H1 (cell line): ENCODE results near the gene LILRB2. TPM values are rescaled to one million over a fixed set of nuclear protein-coding genes. Genes with fewer than 3 reads are reported as not detected.

ENCODE experiments used
- CTCF ChIA-PET: fragments of 300-600 bp; sonication (Branson Sonifier 250); formaldehyde crosslinking; loops from one replicate; lab custom pipeline; 2021; ENCODE audit not compliant: partially characterized antibody; lab: Charles Lee
- POLR2A ChIA-PET: fragments of 300-600 bp; sonication (Branson Sonifier 250); formaldehyde crosslinking; loops from one replicate; lab custom pipeline; 2021; ENCODE audit warnings: inconsistent platforms; ENCODE audit not compliant: partially characterized antibody; lab: Charles Lee
- DNase-seq, 2 experiments: peaks; one replicate each; pipeline versions ENCODE4 v3.0.0 to v3.0.0-alpha.2; 2010 to 2022; ENCODE audit warnings: low spot score in 2 of 2, low read depth in 1 of 2, mixed read lengths in 1 of 2
- FAIRE-seq: peaks from 2 replicates; lab custom pipeline; 2011; peaks lifted over from hg19 to GRCh38; lab: Jason Lieb, UNC
- H2AFZ ChIP-seq: 2 replicates; pipeline ENCODE4 v1.8.1; 2012; ENCODE audit warnings: low read length, inconsistent platforms
- H2AK5ac ChIP-seq: 2 replicates; pipeline ENCODE4 v1.6.1; 2013; ENCODE audit warnings: low read depth, low read length
- H2BK120ac ChIP-seq: replicated peaks from 2 replicates; pipeline ENCODE3; 2013; ENCODE audit warnings: low read depth, low read length, inconsistent platforms
- H2BK12ac ChIP-seq: 2 replicates; pipeline ENCODE4 v1.6.1; 2013; ENCODE audit warnings: low read depth, low read length
- H2BK15ac ChIP-seq: 2 replicates; pipeline ENCODE4 v1.6.1; 2013; ENCODE audit warnings: low read length
- H2BK20ac ChIP-seq: 2 replicates; pipeline ENCODE4 v1.6.1; 2013; ENCODE audit warnings: low read length
- H2BK5ac ChIP-seq: 2 replicates; pipeline ENCODE4 v1.6.1; 2013; ENCODE audit warnings: low read depth, low read length
- H3K14ac ChIP-seq: 2 replicates; pipeline ENCODE4 v1.6.1; 2013; ENCODE audit warnings: inconsistent platforms; ENCODE audit not compliant: insufficient read length
- H3K18ac ChIP-seq: 2 replicates; pipeline ENCODE4 v1.6.1; 2013; ENCODE audit warnings: low read length; ENCODE audit errors: extremely low read depth
- H3K23ac ChIP-seq: 2 replicates; pipeline ENCODE4 v1.6.1; 2013; ENCODE audit warnings: inconsistent platforms; ENCODE audit not compliant: insufficient read length
- H3K23me2 ChIP-seq: 2 replicates; pipeline ENCODE4 v1.6.1; 2013; ENCODE audit warnings: low read depth, low read length
- H3K27ac ChIP-seq: 2 replicates; pipeline ENCODE4 v1.6.1; 2011; ENCODE audit warnings: low read depth, low read length, inconsistent platforms
- H3K27me3 ChIP-seq, 4 experiments: replicated peaks in 1 of 4; 1 replicate in 1 of 4; 2 replicates in 3 of 4; pipeline versions ENCODE4 v1.6.1 to v1.8.1; 2011 to 2013; ENCODE audit warnings: low read length in 3 of 4, mild to moderate bottlenecking in 3 of 4, inconsistent platforms in 2 of 4, mixed read lengths in 2 of 4, moderate library complexity in 1 of 4; ENCODE audit not compliant: control insufficient read depth in 3 of 4, insufficient read depth in 3 of 4; ENCODE audit errors: extremely low read depth in 1 of 4
- H3K36me3 ChIP-seq, 4 experiments: 2 replicates each; pipeline versions ENCODE4 v1.6.1 to v1.8.1; 2011 to 2013; ENCODE audit warnings: mild to moderate bottlenecking in 4 of 4, low read length in 3 of 4, moderate library complexity in 2 of 4, control low read depth in 1 of 4, inconsistent platforms in 1 of 4; ENCODE audit not compliant: insufficient read depth in 4 of 4, control insufficient read depth in 2 of 4
- H3K4ac ChIP-seq: replicated peaks from 2 replicates; pipeline ENCODE3; 2013; ENCODE audit warnings: low read length, low read depth, mixed read lengths, inconsistent platforms; ENCODE audit not compliant: insufficient read length
- H3K4me1 ChIP-seq, 4 experiments: replicated peaks in 1 of 4; 1 replicate in 1 of 4; 2 replicates in 3 of 4; pipeline versions ENCODE4 v1.6.1 to v1.8.1; 2011 to 2013; ENCODE audit warnings: low read length in 3 of 4, inconsistent platforms in 2 of 4, mixed read lengths in 1 of 4; ENCODE audit not compliant: insufficient read depth in 4 of 4, control insufficient read depth in 3 of 4
- H3K4me2 ChIP-seq, 2 experiments: 2 replicates each; pipeline versions ENCODE4 v1.6.1 to v1.8.1; 2011 to 2013; ENCODE audit warnings: low read depth in 2 of 2, low read length in 2 of 2, control low read depth in 1 of 2, inconsistent platforms in 1 of 2, mild to moderate bottlenecking in 1 of 2; ENCODE audit not compliant: insufficient read depth in 1 of 2
- H3K4me3 ChIP-seq, 4 experiments: fragments of 200-600, 300-600 bp in 1 of 4; sonication (generic), shearing (Covaris generic), sonication (Bioruptor Twin) in 1 of 4; 2 replicates each; pipeline versions ENCODE4 v1.5.1 to v1.8.1; 2011 to 2016; ENCODE audit warnings: low read length in 4 of 4, low read depth in 3 of 4, control low read depth in 2 of 4, inconsistent platforms in 2 of 4, mild to moderate bottlenecking in 2 of 4, mixed read lengths in 1 of 4, moderate library complexity in 1 of 4; ENCODE audit not compliant: insufficient read depth in 2 of 4; ENCODE audit errors: extremely low read depth in 1 of 4
- H3K56ac ChIP-seq: replicated peaks from 2 replicates; pipeline ENCODE3; 2013; ENCODE audit warnings: low read depth, mild to moderate bottlenecking, mixed read lengths, low read length, inconsistent platforms; ENCODE audit not compliant: insufficient read length
- H3K79me1 ChIP-seq: 2 replicates; pipeline ENCODE4 v1.6.1; 2013; ENCODE audit warnings: low read depth, low read length, control low read depth
- H3K79me2 ChIP-seq, 2 experiments: 2 replicates each; pipeline versions ENCODE4 v1.6.1 to v1.8.1; 2012 to 2013; ENCODE audit warnings: low read length in 2 of 2, mild to moderate bottlenecking in 2 of 2, inconsistent platforms in 1 of 2; ENCODE audit not compliant: insufficient read depth in 2 of 2, control insufficient read depth in 1 of 2
- H3K9ac ChIP-seq, 4 experiments: replicated peaks in 1 of 4; 1 replicate in 1 of 4; 2 replicates in 3 of 4; pipeline versions ENCODE4 v1.6.1 to v1.8.1; 2011 to 2013; ENCODE audit warnings: low read depth in 3 of 4, low read length in 3 of 4, control low read depth in 2 of 4, mild to moderate bottlenecking in 2 of 4, moderate library complexity in 2 of 4, inconsistent platforms in 1 of 4; ENCODE audit errors: extremely low read depth in 1 of 4
- H3K9me3 ChIP-seq, 2 experiments: 2 replicates each; pipeline versions ENCODE4 v1.6.1 to v1.8.1; 2012 to 2013; ENCODE audit warnings: mild to moderate bottlenecking in 2 of 2, moderate library complexity in 2 of 2, control low read depth in 1 of 2, inconsistent platforms in 1 of 2, low read depth in 1 of 2, low read length in 1 of 2, mixed read lengths in 1 of 2; ENCODE audit not compliant: insufficient read depth in 2 of 2
- H4K20me1 ChIP-seq, 2 experiments: replicated peaks in 1 of 2; 2 replicates each; pipeline versions ENCODE3 to v1.8.1; 2011 to 2013; ENCODE audit warnings: inconsistent platforms in 2 of 2, low read length in 2 of 2, mild to moderate bottlenecking in 1 of 2; ENCODE audit not compliant: insufficient read depth in 2 of 2, control insufficient read depth in 1 of 2
- H4K5ac ChIP-seq: 2 replicates; pipeline ENCODE4 v1.6.1; 2013; ENCODE audit warnings: low read length, low read depth, mixed read lengths, inconsistent platforms; ENCODE audit not compliant: insufficient read length
- H4K8ac ChIP-seq: 2 replicates; pipeline ENCODE4 v1.8.0; 2013; ENCODE audit warnings: mild to moderate bottlenecking, moderate library complexity, low read length, inconsistent platforms; ENCODE audit not compliant: insufficient read depth; ENCODE audit errors: extremely low read depth
- H4K91ac ChIP-seq: replicated peaks from 2 replicates; pipeline ENCODE3; 2013; ENCODE audit warnings: low read length, mixed read lengths, inconsistent platforms; ENCODE audit not compliant: insufficient read length
- CHD1 ChIP-seq: IDR thresholded peaks from 2 replicates; pipeline ENCODE4 v1.6.1; 2012; ENCODE audit warnings: low read depth, low read length, improper control_type of control experiment
- FOSL1 ChIP-seq: IDR thresholded peaks from 2 replicates; pipeline ENCODE4 v1.6.1; 2011; ENCODE audit warnings: mild to moderate bottlenecking, low read depth, low read length, moderate library complexity; ENCODE audit not compliant: insufficient read depth
- TAF7 ChIP-seq: optimal IDR thresholded peaks from 2 replicates; pipeline ENCODE3; 2011; ENCODE audit warnings: low read depth, mild to moderate bottlenecking, inconsistent platforms, low read length, moderate library complexity, borderline replicate concordance
- TBP ChIP-seq: IDR thresholded peaks from 2 replicates; pipeline ENCODE4 v1.6.1; 2011; ENCODE audit warnings: low read depth, low read length, improper control_type of control experiment
- WGBS, 2 experiments: shearing (Covaris generic) in 1 of 2; methylation state at CpG; one replicate each; pipeline versions ENCODE4 v1.1.6 to v1.1.7; 2013 to 2015; ENCODE audit warnings: low lambda C conversion rate in 2 of 2, mixed read lengths in 2 of 2, inconsistent platforms in 1 of 2, low coverage in 1 of 2, missing lambda C conversion rate in 1 of 2; ENCODE audit not compliant: insufficient replicate concordance in 2 of 2, insufficient coverage in 1 of 2, insufficient read length in 1 of 2; ENCODE audit errors: extremely low coverage in 1 of 2, missing lambda C conversion rate in 1 of 2; 5-methylcytosine and 5-hydroxymethylcytosine counted together
- polyA plus RNA-seq, 7 experiments: library from polyadenylated mRNA; depleted of rRNA in 3 of 7; stranded (reverse) in 5 of 7; unstranded in 2 of 7; fragments of >200 nt in 5 of 7; fragments of 200-250 nt in 2 of 7; gene quantifications; 1 replicate in 5 of 7; 2 replicates in 1 of 7; 4 replicates in 1 of 7; pipeline versions ENCODE4 v1.2.1 to v1.2.3, GENCODE V29; 2011 to 2013; ENCODE audit warnings: missing spikeins in 2 of 7, mixed read lengths in 2 of 7
- total RNA-seq: library from RNA; stranded (reverse); fragmentation: NEBNext Ultra II Directional; extraction: Animal tissue kit (Norgen Biotek cat#: 25700); gene quantifications from 2 replicates; pipeline ENCODE4 v1.2.1, GENCODE V29; 2021

The LILRB2 gene
- total and polyA plus RNA-seq, 2 of the 8 experiments (the other 6 are each of a cell fraction or from before 2014, with no cell fraction given): not detected

- no peak overlapping the region for H2BK20ac ChIP-seq
- no peaks in the 10 kb centered on the region for H4K20me1 ChIP-seq
- no peak overlapping the region for H3K56ac ChIP-seq
- H3K4ac ChIP-seq: no peak overlapping the region
- H3K14ac ChIP-seq: no peak overlapping the region
- no peak overlapping the region for H2BK12ac ChIP-seq
- H3K23me2 ChIP-seq: peaks cover 2% of the 10 kb centered on the region
- H3K4me2 ChIP-seq: no peak overlapping the region
- no peak overlapping the region for H3K23ac ChIP-seq
- no peak overlapping the region for H4K8ac ChIP-seq
- no peak overlapping the region for H4K91ac ChIP-seq
- no peak overlapping the region for H3K27ac ChIP-seq
- WGBS, 2 experiments: 93% methylated on average over 14 of the region's 14 CpGs; no CpG with 5 or more reads in 1 of the 2 experiments
- no peak overlapping the region for H4K5ac ChIP-seq
- CTCF ChIA-PET: interaction anchor here (2.6 kb wide), 1 partner anchor 54 kb away, joined by 10 read pairs; no protein-coding TSS in a partner anchor
- no peak overlapping the region for H2BK5ac ChIP-seq
- H3K18ac ChIP-seq: no peak overlapping the region
- peaks cover 0 to 7% (median 5%) of the 10 kb centered on the region in 4 experiments; a peak in 6 of 7 replicates for H3K4me1 ChIP-seq
- H2AK5ac ChIP-seq: no peak overlapping the region
- no peaks in the 10 kb centered on the region for H3K79me1 ChIP-seq
- H3K36me3 ChIP-seq: no peaks in the 10 kb centered on the region
- no peak for FAIRE-seq
- TF ChIP-seq TAF7 (no peak), FOSL1 (no peak), CHD1 (no peak), TBP (no peak)
- no peak overlapping the region for H3K9ac ChIP-seq
- no peak overlapping the region for H2BK120ac ChIP-seq
- no peak overlapping the region for H2AFZ ChIP-seq
- POLR2A ChIA-PET: interaction anchor here (1.3 kb wide), 1 partner anchor 118 kb away, joined by 3 read pairs; no protein-coding TSS in a partner anchor
- H3K9me3 ChIP-seq: peaks cover 7 to 15% of the 10 kb centered on the region in 2 experiments; a peak in 2 of 4 replicates
- peak overlapping the region; percentile 5; the same call in 1 of the 2 replicates for H2BK15ac ChIP-seq
- no peaks in the 10 kb centered on the region for H3K27me3 ChIP-seq
- H3K4me3 ChIP-seq: no peak overlapping the region
- no peak for DNase-seq
- no peaks in the 10 kb centered on the region for H3K79me2 ChIP-seq
These were observed 39.2 kb upstream of the LILRB2 start for GRCh38 chr19:54319892-54320670.
